Loucy (cell line): ENCODE data around the gene TVP23A.

Source experiments
- H2AFZ ChIP-seq: fragments of 200-600 bp; sonication (generic); 2 replicates; pipeline ENCODE4 v1.6.0; 2016; ENCODE audit warnings: antibody characterized with exemption, mild to moderate bottlenecking, low read length, moderate library complexity
- H3F3A ChIP-seq: fragments of 200-600 bp; 2 replicates; pipeline ENCODE4 v1.6.0; 2016; ENCODE audit warnings: antibody characterized with exemption, low read depth, mild to moderate bottlenecking
- H3K27me3 ChIP-seq: fragments of 200-600 bp; sonication (generic); 2 replicates; pipeline ENCODE4 v1.6.1; 2014; ENCODE audit warnings: low read length, mild to moderate bottlenecking; ENCODE audit not compliant: insufficient read depth, poor library complexity, severe bottlenecking
- H3K36me3 ChIP-seq: fragments of 200-600 bp; sonication (generic); 2 replicates; pipeline ENCODE4 v1.6.1; 2016; ENCODE audit warnings: low read length; ENCODE audit not compliant: insufficient read depth
- H3K4me1 ChIP-seq: fragments of 200-600 bp; sonication (generic); 2 replicates; pipeline ENCODE4 v1.5.1; 2014; ENCODE audit warnings: low read length, mild to moderate bottlenecking; ENCODE audit not compliant: insufficient read depth, poor library complexity, severe bottlenecking
- H3K4me2 ChIP-seq: fragments of 200-600 bp; sonication (generic); 2 replicates; pipeline ENCODE4 v1.6.0; 2014; ENCODE audit warnings: antibody characterized with exemption, low read length, low read depth, mild to moderate bottlenecking; ENCODE audit not compliant: poor library complexity, severe bottlenecking
- H3K4me3 ChIP-seq: fragments of 200-600 bp; sonication (generic); 2 replicates; pipeline ENCODE4 v1.5.1; 2014; ENCODE audit warnings: low read length, mild to moderate bottlenecking, mixed read lengths; ENCODE audit not compliant: poor library complexity, severe bottlenecking
- H3K79me2 ChIP-seq: fragments of 200-600 bp; sonication (generic); 2 replicates; pipeline ENCODE4 v1.6.1; 2014; ENCODE audit warnings: low read length; ENCODE audit not compliant: insufficient read depth
- H3K9ac ChIP-seq: fragments of 200-600 bp; sonication (generic); 2 replicates; pipeline ENCODE4 v1.6.0; 2014; ENCODE audit warnings: mild to moderate bottlenecking, low read depth, low read length, moderate library complexity; ENCODE audit not compliant: poor library complexity, severe bottlenecking
- H3K9me2 ChIP-seq: fragments of 200-600 bp; sonication (generic); replicated peaks from 2 replicates; pipeline ENCODE4 v1.6.1; 2016; ENCODE audit warnings: low read depth, low read length, mixed read lengths
- H3K9me3 ChIP-seq: fragments of 200-600 bp; sonication (generic); 2 replicates; pipeline ENCODE4 v1.6.1; 2014; ENCODE audit warnings: mild to moderate bottlenecking, antibody characterized with exemption, low read length, low read depth; ENCODE audit not compliant: insufficient read depth
- H4K20me1 ChIP-seq: fragments of 200-600 bp; sonication (generic); 2 replicates; pipeline ENCODE4 v1.6.0; 2014; ENCODE audit warnings: antibody characterized with exemption, low read length, mild to moderate bottlenecking; ENCODE audit not compliant: insufficient read depth, poor library complexity, severe bottlenecking
- EZH2phosphoT487 ChIP-seq: fragments of 200-600 bp; IDR thresholded peaks from 2 replicates; pipeline ENCODE4 v1.6.1; 2018; ENCODE audit warnings: antibody characterized with exemption, mild to moderate bottlenecking, moderate library complexity, borderline replicate concordance
- TF ChIP-seq, protein P1 (sequence below): fragments of 200-600 bp; sonication (generic); conservative IDR thresholded peaks from 2 replicates; pipeline ENCODE4 v1.5.1; 2014; ENCODE audit warnings: mild to moderate bottlenecking, antibody characterized with exemption, low read length

TVP23A gene

GRCh38 chr16:10827691-10828341 lies 9.2 kb upstream of the TVP23A start:
- Histone ChIP-seq H3K4me1 (no peaks in the 10 kb centered on the region), H3K9me3 (no peaks in the 10 kb centered on the region), H3K9ac (no peak overlapping the region), H3F3A (no peaks in the 10 kb centered on the region), H2AFZ (no peak overlapping the region), H3K9me2 (no peaks in the 10 kb centered on the region), H3K27me3 (no peaks in the 10 kb centered on the region), H3K4me2 (no peak overlapping the region), H3K79me2 (no peaks in the 10 kb centered on the region), H3K4me3 (no peak overlapping the region), H3K36me3 (no peaks in the 10 kb centered on the region), H4K20me1 (no peaks in the 10 kb centered on the region)
- TF ChIP-seq, protein P1, sequence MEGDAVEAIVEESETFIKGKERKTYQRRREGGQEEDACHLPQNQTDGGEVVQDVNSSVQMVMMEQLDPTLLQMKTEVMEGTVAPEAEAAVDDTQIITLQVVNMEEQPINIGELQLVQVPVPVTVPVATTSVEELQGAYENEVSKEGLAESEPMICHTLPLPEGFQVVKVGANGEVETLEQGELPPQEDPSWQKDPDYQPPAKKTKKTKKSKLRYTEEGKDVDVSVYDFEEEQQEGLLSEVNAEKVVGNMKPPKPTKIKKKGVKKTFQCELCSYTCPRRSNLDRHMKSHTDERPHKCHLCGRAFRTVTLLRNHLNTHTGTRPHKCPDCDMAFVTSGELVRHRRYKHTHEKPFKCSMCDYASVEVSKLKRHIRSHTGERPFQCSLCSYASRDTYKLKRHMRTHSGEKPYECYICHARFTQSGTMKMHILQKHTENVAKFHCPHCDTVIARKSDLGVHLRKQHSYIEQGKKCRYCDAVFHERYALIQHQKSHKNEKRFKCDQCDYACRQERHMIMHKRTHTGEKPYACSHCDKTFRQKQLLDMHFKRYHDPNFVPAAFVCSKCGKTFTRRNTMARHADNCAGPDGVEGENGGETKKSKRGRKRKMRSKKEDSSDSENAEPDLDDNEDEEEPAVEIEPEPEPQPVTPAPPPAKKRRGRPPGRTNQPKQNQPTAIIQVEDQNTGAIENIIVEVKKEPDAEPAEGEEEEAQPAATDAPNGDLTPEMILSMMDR: no peak
- TF ChIP-seq EZH2phosphoT487: no peak

DNA sequence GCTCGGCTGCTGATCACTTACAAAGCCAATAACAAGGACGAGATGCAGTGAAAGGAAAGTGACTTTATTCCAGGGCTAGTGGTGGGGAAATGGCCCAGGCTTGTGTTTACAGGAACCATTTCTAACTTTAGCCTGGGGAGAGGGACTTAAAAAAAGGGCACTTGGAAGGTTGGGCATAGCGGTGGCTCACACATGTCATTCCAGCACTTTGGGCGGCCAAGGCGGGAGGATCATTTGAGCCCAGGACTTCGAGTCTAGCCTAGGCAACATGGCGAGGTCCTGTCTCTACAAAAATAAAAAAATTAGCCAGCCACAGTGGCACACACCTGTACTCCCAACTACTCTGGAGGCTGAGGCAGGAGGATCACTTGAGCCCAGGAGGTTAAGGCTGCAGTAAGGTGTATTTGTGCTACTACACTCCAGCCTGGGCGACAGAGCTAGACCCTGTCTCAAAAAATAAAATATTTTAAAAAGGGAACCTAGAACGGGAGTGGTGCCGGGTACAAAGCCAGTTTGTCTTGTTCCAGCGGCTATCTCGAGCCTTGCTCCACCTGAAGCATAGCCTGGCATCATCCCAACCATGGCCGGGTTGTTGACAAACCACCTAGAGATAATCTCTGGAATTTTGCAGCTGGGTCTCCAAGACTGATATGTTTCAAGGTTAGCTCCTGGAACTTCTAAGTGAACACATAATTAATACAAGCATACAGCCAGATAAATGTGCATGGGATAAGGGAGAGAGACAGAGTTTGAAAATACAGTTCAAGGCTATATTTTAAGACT lies 5.7 kb upstream of the TVP23A start:
- H3F3A ChIP-seq: no peaks in the 10 kb centered on the region
- no peak overlapping the region for H3K9ac ChIP-seq
- H3K4me3 ChIP-seq: no peak overlapping the region
- H3K9me3 ChIP-seq: no peaks in the 10 kb centered on the region
- no peaks in the 10 kb centered on the region for H3K36me3 ChIP-seq
- H4K20me1 ChIP-seq: no peaks in the 10 kb centered on the region
- no peaks in the 10 kb centered on the region for H3K79me2 ChIP-seq
- no peak for TF ChIP-seq EZH2phosphoT487
- TF ChIP-seq, protein P1: no peak
- H3K27me3 ChIP-seq: no peaks in the 10 kb centered on the region
- no peaks in the 10 kb centered on the region for H3K9me2 ChIP-seq
- H3K4me2 ChIP-seq: no peak overlapping the region
- H3K4me1 ChIP-seq: no peaks in the 10 kb centered on the region
- no peak overlapping the region for H2AFZ ChIP-seq

DNA sequence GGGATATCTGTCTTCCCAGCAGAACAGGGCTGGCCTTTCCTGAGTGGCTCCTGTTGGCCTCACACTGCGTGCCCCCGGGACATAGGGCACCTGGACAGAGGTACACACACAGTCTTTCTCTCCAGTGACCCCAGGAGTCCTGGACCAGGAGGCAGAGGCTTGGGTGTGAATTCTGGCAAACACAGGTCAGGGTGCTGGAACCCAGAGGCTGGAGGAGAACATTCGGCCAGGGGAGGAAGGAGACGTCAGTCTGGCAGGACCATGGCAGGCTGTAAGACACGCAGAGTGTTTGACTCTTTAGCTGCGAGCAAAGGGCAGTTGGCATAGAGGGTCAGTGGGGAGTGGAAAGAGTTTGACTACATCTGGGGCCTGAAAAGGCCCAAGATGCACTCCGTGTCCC lies 4.1 kb upstream of the TVP23A start:
- H4K20me1 ChIP-seq: no peaks in the 10 kb centered on the region
- TF ChIP-seq EZH2phosphoT487: no peak
- TF ChIP-seq, protein P1: no peak
- no peak overlapping the region for H3K4me3 ChIP-seq
- no peaks in the 10 kb centered on the region for H3K4me1 ChIP-seq
- H3K9me3 ChIP-seq: no peaks in the 10 kb centered on the region
- no peaks in the 10 kb centered on the region for H3F3A ChIP-seq
- H3K9me2 ChIP-seq: no peaks in the 10 kb centered on the region
- no peaks in the 10 kb centered on the region for H3K36me3 ChIP-seq
- H3K27me3 ChIP-seq: no peaks in the 10 kb centered on the region
- no peak overlapping the region for H3K9ac ChIP-seq
- H2AFZ ChIP-seq: no peak overlapping the region
- H3K79me2 ChIP-seq: no peaks in the 10 kb centered on the region
- no peak overlapping the region for H3K4me2 ChIP-seq
